Measurements from ENCODE around the gene JPH2. TPM values are rescaled to one million over a fixed set of nuclear protein-coding genes. Genes with fewer than 3 reads are reported as not detected.

Gene JPH2
- total RNA-seq, 1 experiment from 2014 or later = 15.8 TPM

DNA sequence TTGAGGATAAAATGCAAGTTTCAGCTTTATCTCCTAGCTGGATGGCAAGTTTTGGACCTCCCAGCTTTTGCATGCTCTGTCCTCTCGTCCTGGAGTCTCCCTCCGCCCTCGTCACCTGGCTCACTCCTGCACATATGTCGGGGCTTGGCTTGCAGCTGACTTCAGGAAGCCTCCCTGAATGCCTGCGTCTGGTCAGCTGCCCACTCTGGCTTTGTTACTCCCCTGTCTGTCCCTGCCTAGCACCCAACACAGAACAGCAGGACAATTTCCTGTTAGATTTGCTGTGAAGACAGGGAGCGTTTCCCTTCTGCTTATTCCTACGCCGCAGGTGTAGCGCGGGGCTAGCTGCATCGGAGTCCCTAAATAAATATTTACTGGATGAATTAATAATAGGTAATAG lies 5.4 kb downstream of the JPH2 start:
- H3K9me2 ChIP-seq (replicated peaks; ENCODE audit: low read length) = no peaks in the 10 kb centered on the region
- H3F3A ChIP-seq (ENCODE audit: low read length, unreplicated experiment) = no peaks in the 10 kb centered on the region
- intact Hi-C loops (cut with micrococcal nuclease) = no loop called here
- no peak overlapping the region for H3K9ac ChIP-seq (ENCODE audit: low read length)
- H3K79me2 ChIP-seq (ENCODE audit: low read length) = peaks cover 25% of the 10 kb centered on the region
- no peak overlapping the region for H2AFZ ChIP-seq (ENCODE audit: low read length)
- ChIA-PET POLR2A (ENCODE audit: unreplicated experiment) (no interaction called here), CTCF (no interaction called here)
- H3K9me3 ChIP-seq (ENCODE audit: low read length) = no peaks in the 10 kb centered on the region
- DNase-seq (no peak), ATAC-seq (no peak)
- H3K27ac ChIP-seq (ENCODE audit: low read length) = no peak overlapping the region
- no peaks in the 10 kb centered on the region for H4K20me1 ChIP-seq (ENCODE audit: low read length)
- no TSS peak for BruUV-seq (replicated peaks)
- H3K4me2 ChIP-seq (ENCODE audit: low read length) = no peak overlapping the region
- TF ChIP-seq EZH2 (IDR thresholded peaks at IDR 0.05; ENCODE audit: low read length, unreplicated experiment) (no peak), EZH2phosphoT487 (IDR thresholded peaks at IDR 0.05; ENCODE audit: borderline replicate concordance, low read length) (no peak)
- TF ChIP-seq, protein P1, sequence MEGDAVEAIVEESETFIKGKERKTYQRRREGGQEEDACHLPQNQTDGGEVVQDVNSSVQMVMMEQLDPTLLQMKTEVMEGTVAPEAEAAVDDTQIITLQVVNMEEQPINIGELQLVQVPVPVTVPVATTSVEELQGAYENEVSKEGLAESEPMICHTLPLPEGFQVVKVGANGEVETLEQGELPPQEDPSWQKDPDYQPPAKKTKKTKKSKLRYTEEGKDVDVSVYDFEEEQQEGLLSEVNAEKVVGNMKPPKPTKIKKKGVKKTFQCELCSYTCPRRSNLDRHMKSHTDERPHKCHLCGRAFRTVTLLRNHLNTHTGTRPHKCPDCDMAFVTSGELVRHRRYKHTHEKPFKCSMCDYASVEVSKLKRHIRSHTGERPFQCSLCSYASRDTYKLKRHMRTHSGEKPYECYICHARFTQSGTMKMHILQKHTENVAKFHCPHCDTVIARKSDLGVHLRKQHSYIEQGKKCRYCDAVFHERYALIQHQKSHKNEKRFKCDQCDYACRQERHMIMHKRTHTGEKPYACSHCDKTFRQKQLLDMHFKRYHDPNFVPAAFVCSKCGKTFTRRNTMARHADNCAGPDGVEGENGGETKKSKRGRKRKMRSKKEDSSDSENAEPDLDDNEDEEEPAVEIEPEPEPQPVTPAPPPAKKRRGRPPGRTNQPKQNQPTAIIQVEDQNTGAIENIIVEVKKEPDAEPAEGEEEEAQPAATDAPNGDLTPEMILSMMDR (conservative IDR thresholded peaks at IDR 0.05; ENCODE audit: low read depth, low read length) = no peak
- no peaks in the 10 kb centered on the region for H3K36me3 ChIP-seq (ENCODE audit: low read depth, low read length)
- peaks cover 24% of the 10 kb centered on the region for H3K4me1 ChIP-seq (ENCODE audit: insufficient read depth, low read length)
- H3K4me3 ChIP-seq (ENCODE audit: low read length) = no peak overlapping the region
- no peaks in the 10 kb centered on the region for H3K27me3 ChIP-seq (ENCODE audit: low read length)

DNA sequence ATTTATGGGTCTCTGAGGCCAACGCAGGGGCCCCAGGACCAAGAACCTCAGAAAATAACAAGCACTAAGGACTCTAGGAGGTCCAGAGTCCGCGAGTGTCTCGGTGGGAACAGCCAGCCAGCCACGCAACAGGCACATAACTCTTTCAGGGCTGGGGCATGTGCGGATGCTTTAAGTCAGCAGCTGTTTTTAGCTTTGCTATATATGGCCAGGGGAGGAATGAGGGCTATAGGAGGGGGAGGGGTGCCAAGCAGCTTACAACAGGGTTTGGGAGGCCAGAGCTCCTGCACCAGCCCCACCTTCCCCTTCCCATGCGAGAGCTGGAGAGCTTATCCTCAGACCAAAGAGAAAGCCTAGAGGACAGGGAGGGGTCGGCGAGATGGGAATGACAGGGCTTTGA lies 6.2 kb downstream of the JPH2 start:
- Histone ChIP-seq H3K4me3 (ENCODE audit: low read length) (no peak overlapping the region), H3K9ac (ENCODE audit: low read length) (no peak overlapping the region), H3K27ac (ENCODE audit: low read length) (no peak overlapping the region), H3K36me3 (ENCODE audit: low read depth, low read length) (no peaks in the 10 kb centered on the region), H3K4me2 (ENCODE audit: low read length) (no peak overlapping the region), H4K20me1 (ENCODE audit: low read length) (no peaks in the 10 kb centered on the region), H3K4me1 (ENCODE audit: insufficient read depth, low read length) (peaks cover 21% of the 10 kb centered on the region), H3K27me3 (ENCODE audit: low read length) (no peaks in the 10 kb centered on the region), H3K9me3 (ENCODE audit: low read length) (no peaks in the 10 kb centered on the region), H2AFZ (ENCODE audit: low read length) (no peak overlapping the region), H3K79me2 (ENCODE audit: low read length) (peaks cover 17% of the 10 kb centered on the region), H3F3A (ENCODE audit: low read length, unreplicated experiment) (no peaks in the 10 kb centered on the region), H3K9me2 (replicated peaks; ENCODE audit: low read length) (no peaks in the 10 kb centered on the region)
- no TSS peak for BruUV-seq (replicated peaks)
- ChIA-PET CTCF (no interaction called here), POLR2A (ENCODE audit: unreplicated experiment) (interaction anchor here (0.5 kb wide), 1 partner anchor 511 kb away, joined by 4 read pairs; no protein-coding TSS in a partner anchor)
- TF ChIP-seq, protein P1 (conservative IDR thresholded peaks at IDR 0.05; ENCODE audit: low read depth, low read length) = no peak
- TF ChIP-seq EZH2 (IDR thresholded peaks at IDR 0.05; ENCODE audit: low read length, unreplicated experiment) (no peak), EZH2phosphoT487 (IDR thresholded peaks at IDR 0.05; ENCODE audit: borderline replicate concordance, low read length) (no peak)
- intact Hi-C loops (cut with micrococcal nuclease) = no loop called here
- no peak for DNase-seq
- ATAC-seq = no peak

DNA sequence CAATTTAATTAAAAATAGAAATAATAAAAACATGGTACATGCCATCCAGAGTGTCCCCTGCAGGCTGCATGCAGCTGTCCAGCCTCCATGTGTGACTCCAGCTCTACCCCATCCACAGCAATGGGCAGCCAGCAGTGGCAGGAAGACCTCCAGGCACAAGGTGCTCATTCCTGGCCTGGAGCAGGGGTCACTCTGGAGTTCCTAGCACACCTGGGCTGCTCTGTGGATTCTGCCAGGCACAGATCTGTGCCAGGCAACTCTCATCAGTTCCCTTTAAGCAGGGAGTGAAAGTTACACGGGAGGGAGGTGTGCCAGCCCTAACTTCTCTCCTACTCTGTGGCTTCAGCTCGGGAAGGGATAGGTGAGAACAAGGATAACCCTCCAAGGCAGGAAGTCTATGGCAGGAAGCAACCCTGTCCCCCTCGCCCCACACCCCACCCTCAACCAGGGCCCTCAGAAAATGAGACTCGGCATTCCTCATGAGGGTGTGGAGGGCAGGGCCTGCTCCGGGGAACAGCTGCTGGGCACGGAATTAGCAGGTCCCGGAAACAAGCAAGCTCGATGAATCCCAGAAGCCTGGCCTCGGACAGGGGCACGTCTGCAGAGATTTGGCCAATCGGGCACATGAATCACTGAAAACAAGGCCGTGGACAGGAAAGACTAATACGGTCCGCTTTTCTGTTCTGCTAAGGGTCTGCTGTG lies 10.0 kb downstream of the JPH2 start:
- H3K9ac ChIP-seq (ENCODE audit: low read length) = 0 out of 2 replicates have a peak overlapping the region, but pooled peaks have one; percentile 2
- no peaks in the 10 kb centered on the region for H4K20me1 ChIP-seq (ENCODE audit: low read length)
- intact Hi-C loops (cut with micrococcal nuclease) = no loop called here
- no TSS peak for BruUV-seq (replicated peaks)
- peak overlapping the region; percentile 31 for H3K27ac ChIP-seq (ENCODE audit: low read length)
- CTCF ChIA-PET = no interaction called here
- TF ChIP-seq EZH2 (IDR thresholded peaks at IDR 0.05; ENCODE audit: low read length, unreplicated experiment) (no peak), EZH2phosphoT487 (IDR thresholded peaks at IDR 0.05; ENCODE audit: borderline replicate concordance, low read length) (no peak)
- TF ChIP-seq, protein P1 (conservative IDR thresholded peaks at IDR 0.05; ENCODE audit: low read depth, low read length) = no peak
- peaks cover 8% of the 10 kb centered on the region for H3F3A ChIP-seq (ENCODE audit: low read length, unreplicated experiment)
- H3K9me2 ChIP-seq (replicated peaks; ENCODE audit: low read length) = no peaks in the 10 kb centered on the region
- ATAC-seq (peak; percentile 44), DNase-seq (peak; percentile 62)
- H3K4me3 ChIP-seq (ENCODE audit: low read length) = no peak overlapping the region
- H2AFZ ChIP-seq (ENCODE audit: low read length) = peak overlapping the region; percentile 37
- H3K4me2 ChIP-seq (ENCODE audit: low read length) = no peak overlapping the region
- no peaks in the 10 kb centered on the region for H3K79me2 ChIP-seq (ENCODE audit: low read length)
- H3K4me1 ChIP-seq (ENCODE audit: insufficient read depth, low read length) = peaks cover 42% of the 10 kb centered on the region
- POLR2A ChIA-PET (ENCODE audit: unreplicated experiment) = no interaction called here
- H3K36me3 ChIP-seq (ENCODE audit: low read depth, low read length) = no peaks in the 10 kb centered on the region
- H3K27me3 ChIP-seq (ENCODE audit: low read length) = no peaks in the 10 kb centered on the region
- no peaks in the 10 kb centered on the region for H3K9me3 ChIP-seq (ENCODE audit: low read length)

All from PC-3 (cell line).